SU-DHL-6 (cell line): ENCODE measurements around the gene ALDOA.
A peak's percentile ranks its signal among the peaks of the same experiment; 100 is the strongest.

Experiments used
- H2AFZ ChIP-seq: fragments of 200-600 bp; sonication (generic); 2 replicates; pipeline ENCODE4 v1.6.1; 2014; ENCODE audit warnings: low read depth, mild to moderate bottlenecking, moderate library complexity, mixed read lengths, antibody characterized with exemption, low read length; ENCODE audit not compliant: severe bottlenecking
- H3F3A ChIP-seq: fragments of 200-600 bp; shearing (Covaris generic); 2 replicates; pipeline ENCODE4 v1.6.0; 2016; ENCODE audit warnings: antibody characterized with exemption, mild to moderate bottlenecking; ENCODE audit not compliant: insufficient read depth
- H3K27ac ChIP-seq: fragments of 200-600 bp; sonication (generic); 2 replicates; pipeline ENCODE4 v1.5.1; 2016; ENCODE audit warnings: low read depth, mild to moderate bottlenecking, low read length, moderate library complexity, mixed read lengths
- H3K27me3 ChIP-seq: fragments of 200-600 bp; sonication (generic), shearing (Covaris generic); 2 replicates; pipeline ENCODE4 v1.6.0; 2014; ENCODE audit warnings: mild to moderate bottlenecking, low read length
- H3K36me3 ChIP-seq: fragments of 200-600 bp; sonication (generic); 2 replicates; pipeline ENCODE4 v1.6.1; 2014; ENCODE audit warnings: mild to moderate bottlenecking, low read length, mixed read lengths
- H3K4me2 ChIP-seq: fragments of 300-600, 200-600 bp; shearing (Covaris generic), sonication (generic); 2 replicates; pipeline ENCODE4 v1.6.0; 2014; ENCODE audit warnings: low read length, low read depth, mild to moderate bottlenecking; ENCODE audit not compliant: poor library complexity, severe bottlenecking
- H3K4me3 ChIP-seq: fragments of 200-600 bp; sonication (generic); 2 replicates; pipeline ENCODE4 v1.5.1; 2014; ENCODE audit warnings: antibody characterized with exemption, low read length, mild to moderate bottlenecking, mixed read lengths; ENCODE audit not compliant: insufficient read depth, poor library complexity, severe bottlenecking
- H3K79me2 ChIP-seq: fragments of 200-600 bp; sonication (generic); 2 replicates; pipeline ENCODE4 v1.6.1; 2014; ENCODE audit warnings: mild to moderate bottlenecking, low read length, moderate library complexity; ENCODE audit not compliant: insufficient read depth
- H3K9ac ChIP-seq: fragments of 200-600 bp; sonication (generic); 2 replicates; pipeline ENCODE4 v1.7.0; 2014; ENCODE audit warnings: mild to moderate bottlenecking, low read length
- H3K9me2 ChIP-seq: fragments of 200-600 bp; sonication (generic); replicated peaks from 2 replicates; pipeline ENCODE4 v1.6.1; 2014; ENCODE audit warnings: low read length; ENCODE audit not compliant: insufficient read depth
- H3K9me3 ChIP-seq: fragments of 200-600 bp; sonication (generic); 2 replicates; pipeline ENCODE4 v1.6.1; 2014; ENCODE audit warnings: low read length, mixed read lengths; ENCODE audit not compliant: insufficient read depth
- H4K20me1 ChIP-seq: fragments of 200-600 bp; sonication (generic); 2 replicates; pipeline ENCODE4 v1.6.1; 2014; ENCODE audit warnings: low read depth, mild to moderate bottlenecking, antibody characterized with exemption, low read length, moderate library complexity, mixed read lengths
- CTCF ChIP-seq: fragments of 200-600 bp; sonication (generic); IDR thresholded peaks from one replicate; pipeline ENCODE4 v1.5.1; 2017; ENCODE audit warnings: antibody characterized with exemption, mild to moderate bottlenecking, low read length, moderate library complexity; ENCODE audit not compliant: insufficient read depth, poor library complexity, severe bottlenecking
- EZH2phosphoT487 ChIP-seq: fragments of 200-600 bp; sonication (generic), shearing (Covaris generic); conservative IDR thresholded peaks from 2 replicates; pipeline ENCODE4 v1.6.1; 2018; ENCODE audit warnings: mild to moderate bottlenecking, antibody characterized with exemption, low read length, moderate library complexity, mixed read lengths

The ALDOA gene

GRCh38 chr16:30091474-30092372, 26.2 kb downstream of the ALDOA start, which contains the start of gene TBX6:
Gene TBX6, minus strand, starts transcription at chr16:30091924. Its CDS starts 731 bp downstream, at chr16:30091193.
- Histone ChIP-seq H4K20me1 (no peaks in the 10 kb centered on the region), H3K9me2 (no peaks in the 10 kb centered on the region), H3K4me2 (peak within 1 kb of the TSS; percentile 96), H3K36me3 (no peaks in the 10 kb centered on the region; the same call in 1 of the 2 replicates), H3K4me3 (peak within 1 kb of the TSS; percentile 78), H3K27ac (peak within 1 kb of the TSS; percentile 87), H3K79me2 (no peaks in the 10 kb centered on the region), H2AFZ (peak within 1 kb of the TSS; percentile 93), H3K9ac (peak within 1 kb of the TSS; percentile 85), H3F3A (peaks cover 27% of the 10 kb centered on the region), H3K9me3 (peaks cover 4% of the 10 kb centered on the region), H3K27me3 (no peaks in the 10 kb centered on the region)
- TF ChIP-seq EZH2phosphoT487 = no peak
- TF ChIP-seq CTCF = peak; percentile 54

GRCh38 chr16:30092373-30093010, 26.9 kb downstream of the ALDOA start:
- Histone ChIP-seq H3K9me2 (no peaks in the 10 kb centered on the region), H3K27ac (peak overlapping the region; percentile 87), H3F3A (peaks cover 24% of the 10 kb centered on the region), H3K79me2 (no peaks in the 10 kb centered on the region), H3K4me2 (peak overlapping the region; percentile 96), H3K27me3 (no peaks in the 10 kb centered on the region), H2AFZ (peak overlapping the region; percentile 80), H4K20me1 (no peaks in the 10 kb centered on the region), H3K9ac (peak overlapping the region; percentile 85), H3K9me3 (peaks cover 12% of the 10 kb centered on the region), H3K4me3 (peak overlapping the region; percentile 78), H3K36me3 (peaks cover 2% of the 10 kb centered on the region; the same call in 1 of the 2 replicates)
- TF ChIP-seq CTCF = peak; percentile 93
- TF ChIP-seq EZH2phosphoT487 = no peak

GRCh38 chr16:30094541-30095165, 29.1 kb downstream of the ALDOA start:
- Histone ChIP-seq H3K27ac (no peak overlapping the region), H3K9me3 (peaks cover 23% of the 10 kb centered on the region), H3K9ac (peak overlapping the region; percentile 41; the same call in 1 of the 2 replicates), H3K79me2 (no peaks in the 10 kb centered on the region), H3F3A (peaks cover 24% of the 10 kb centered on the region), H3K36me3 (peaks cover 3% of the 10 kb centered on the region; the same call in 1 of the 2 replicates), H3K4me2 (peak overlapping the region; percentile 58), H4K20me1 (no peaks in the 10 kb centered on the region), H3K27me3 (no peaks in the 10 kb centered on the region), H3K4me3 (no peak overlapping the region), H3K9me2 (no peaks in the 10 kb centered on the region), H2AFZ (no peak overlapping the region)
- TF ChIP-seq CTCF = no peak
